ENCODE data around the gene NPHP1. TPM values are rescaled to one million over a fixed set of nuclear protein-coding genes. Genes with fewer than 3 reads are reported as not detected.
A peak's percentile ranks its signal among the peaks of the same experiment; 100 is the strongest.
"Not testable (repeated sequence)": the region's sequence is repeated elsewhere in the genome, so short reads cannot be mapped to it uniquely, and the experiment has no call there.

The NPHP1 gene
- total RNA-seq, 2 experiments from 2014 or later: 1.3 to 1.4 TPM

DNA sequence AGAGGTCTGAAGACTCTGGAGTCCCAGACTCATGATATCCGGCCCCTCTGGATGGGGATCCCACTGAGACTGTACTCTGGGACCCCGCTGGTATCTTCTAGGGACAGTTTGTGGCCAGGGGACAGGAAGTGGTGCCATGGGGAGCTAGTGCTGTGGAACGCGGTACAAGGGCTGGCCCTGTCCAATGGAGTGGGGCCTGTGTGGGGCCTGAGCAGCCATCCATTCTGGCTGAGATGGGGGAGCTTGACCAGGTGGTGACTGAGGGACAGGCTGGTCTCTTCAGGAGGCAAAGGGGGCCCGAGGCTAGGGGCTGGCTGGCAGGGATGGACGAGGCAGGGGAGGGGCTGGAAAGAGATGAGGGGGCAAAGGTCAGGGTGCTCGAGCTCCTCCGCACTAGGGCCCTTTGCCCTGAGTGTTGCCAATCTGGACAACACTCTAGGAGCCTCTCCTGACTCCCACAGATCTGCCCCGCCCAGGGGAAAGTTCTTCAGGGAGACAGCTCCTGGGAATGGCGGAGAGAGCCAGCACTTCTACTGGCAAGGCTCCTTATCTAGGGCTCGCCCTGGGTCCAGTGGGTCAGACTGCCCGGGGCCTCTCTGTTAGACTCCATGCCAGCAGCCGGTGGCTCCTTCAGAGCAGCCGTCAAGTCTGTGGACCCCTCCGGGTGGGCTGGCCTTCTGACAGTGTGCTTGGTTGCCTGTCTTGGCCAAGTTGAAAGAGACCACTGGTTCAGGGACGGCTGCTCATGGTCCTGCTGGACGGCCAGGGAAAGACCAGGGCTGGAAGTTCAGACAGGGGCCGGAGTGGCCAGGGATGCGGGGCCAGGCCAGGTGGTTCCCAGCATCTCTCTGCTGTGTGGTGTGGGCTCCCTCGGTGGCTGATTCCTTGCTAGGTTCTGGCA, 101.5 kb downstream of the NPHP1 start:
- CTCF ChIA-PET: no interaction called here
- TF ChIP-seq, protein P1, sequence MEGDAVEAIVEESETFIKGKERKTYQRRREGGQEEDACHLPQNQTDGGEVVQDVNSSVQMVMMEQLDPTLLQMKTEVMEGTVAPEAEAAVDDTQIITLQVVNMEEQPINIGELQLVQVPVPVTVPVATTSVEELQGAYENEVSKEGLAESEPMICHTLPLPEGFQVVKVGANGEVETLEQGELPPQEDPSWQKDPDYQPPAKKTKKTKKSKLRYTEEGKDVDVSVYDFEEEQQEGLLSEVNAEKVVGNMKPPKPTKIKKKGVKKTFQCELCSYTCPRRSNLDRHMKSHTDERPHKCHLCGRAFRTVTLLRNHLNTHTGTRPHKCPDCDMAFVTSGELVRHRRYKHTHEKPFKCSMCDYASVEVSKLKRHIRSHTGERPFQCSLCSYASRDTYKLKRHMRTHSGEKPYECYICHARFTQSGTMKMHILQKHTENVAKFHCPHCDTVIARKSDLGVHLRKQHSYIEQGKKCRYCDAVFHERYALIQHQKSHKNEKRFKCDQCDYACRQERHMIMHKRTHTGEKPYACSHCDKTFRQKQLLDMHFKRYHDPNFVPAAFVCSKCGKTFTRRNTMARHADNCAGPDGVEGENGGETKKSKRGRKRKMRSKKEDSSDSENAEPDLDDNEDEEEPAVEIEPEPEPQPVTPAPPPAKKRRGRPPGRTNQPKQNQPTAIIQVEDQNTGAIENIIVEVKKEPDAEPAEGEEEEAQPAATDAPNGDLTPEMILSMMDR (IDR thresholded peaks at IDR 0.05): no peak

DNA sequence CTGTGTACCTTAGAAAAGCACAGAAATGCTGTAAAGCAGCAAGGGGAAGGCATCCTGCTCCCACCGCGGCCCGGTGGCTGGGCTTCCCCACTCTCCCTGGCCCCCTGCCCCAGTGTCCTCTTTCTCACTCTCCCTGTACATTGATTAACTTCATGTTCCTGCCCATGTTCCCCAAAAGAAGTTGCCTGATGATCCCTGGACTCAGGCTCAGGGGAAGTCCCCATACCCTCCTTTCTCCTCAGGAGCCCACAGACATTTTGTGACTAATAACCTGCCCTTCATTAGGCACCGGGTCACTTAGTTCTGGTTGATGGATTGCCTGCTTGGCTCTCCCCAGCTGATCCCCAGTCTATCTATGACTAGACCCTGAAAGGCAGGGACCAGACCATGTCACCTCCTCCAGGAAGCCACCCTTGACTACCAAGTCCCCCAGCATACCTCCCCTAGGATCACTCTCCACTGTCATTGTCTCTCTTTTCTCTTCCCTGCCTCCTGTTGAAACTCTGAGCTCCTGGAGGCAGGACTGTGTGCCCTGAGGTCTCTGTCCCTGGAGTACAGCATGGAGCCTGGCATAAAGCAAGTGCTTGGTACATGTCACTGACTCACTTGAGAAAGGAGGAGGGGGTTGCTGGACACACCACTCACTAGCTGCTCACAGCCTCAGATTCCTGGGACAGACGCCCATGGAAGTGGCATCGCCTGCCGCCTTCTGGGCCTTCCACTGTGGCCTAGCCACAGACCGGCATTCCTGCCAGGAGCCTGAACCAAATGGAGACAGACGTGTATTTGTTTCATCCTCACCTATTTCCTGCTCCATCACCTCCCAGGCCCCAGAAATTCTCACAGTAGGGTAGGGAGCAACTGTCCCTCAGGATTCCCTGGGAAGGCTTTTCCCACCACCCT, 102.7 kb downstream of the NPHP1 start:
- H3K27ac Mint-ChIP-seq: no peak overlapping the region
- H3K36me3 Mint-ChIP-seq (ENCODE audit: low read depth): no peaks in the 10 kb centered on the region
- H3K9me3 Mint-ChIP-seq: no peaks in the 10 kb centered on the region
- no peak overlapping the region for H3K4me3 Mint-ChIP-seq
- CTCF ChIA-PET: no interaction called here
- peaks cover 18% of the 10 kb centered on the region for H3K27me3 Mint-ChIP-seq
- peaks cover 3% of the 10 kb centered on the region for H3K4me1 Mint-ChIP-seq (ENCODE audit: low read depth)
- TF ChIP-seq, protein P1 (IDR thresholded peaks at IDR 0.05): no peak
- DNase-seq (no peak), ATAC-seq (no peak)
- intact Hi-C loops (cut with micrococcal nuclease): no loop called here
- POLR2A ChIA-PET: no interaction called here

More for the DNA sequence above, 101.5 kb downstream of the NPHP1 start:
- no peaks in the 10 kb centered on the region for H3K36me3 Mint-ChIP-seq (ENCODE audit: low read depth)
- intact Hi-C loops (cut with micrococcal nuclease): no loop called here
- ATAC-seq (no peak), DNase-seq (no peak)
- POLR2A ChIA-PET: no interaction called here
- H3K27me3 Mint-ChIP-seq: peaks cover 29% of the 10 kb centered on the region
- H3K4me3 Mint-ChIP-seq: no peak overlapping the region
- no peak overlapping the region for H3K27ac Mint-ChIP-seq
- H3K9me3 Mint-ChIP-seq: no peaks in the 10 kb centered on the region
- peaks cover 3% of the 10 kb centered on the region for H3K4me1 Mint-ChIP-seq (ENCODE audit: low read depth)

DNA sequence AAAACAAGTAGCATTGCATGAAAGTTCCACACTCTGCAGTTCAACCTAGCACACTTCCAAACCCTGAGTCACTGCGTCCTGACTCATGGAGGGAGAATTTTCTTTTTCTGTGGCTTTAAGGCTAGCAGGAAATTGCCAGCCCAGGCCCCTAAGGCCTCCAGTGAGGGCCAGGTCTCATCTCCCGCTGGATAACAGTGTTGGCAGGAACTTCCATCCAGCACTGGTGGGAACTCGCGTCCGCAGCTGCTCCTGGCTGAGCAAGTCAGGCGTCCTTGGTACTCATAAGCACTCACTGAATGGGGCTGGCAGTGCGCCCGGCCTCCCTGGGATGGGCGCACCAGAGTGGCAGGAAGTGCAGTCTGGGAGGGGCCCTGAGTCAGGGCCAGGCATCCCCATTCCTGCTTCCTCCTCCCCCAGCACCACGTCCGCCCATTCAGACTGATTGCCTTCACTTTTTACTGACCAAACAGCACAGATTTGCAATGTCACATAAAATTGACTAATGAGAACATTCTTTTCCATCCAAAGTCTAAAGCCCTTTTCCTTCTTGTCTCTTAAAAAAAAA, 103.5 kb downstream of the NPHP1 start:
- TF ChIP-seq, protein P1 (IDR thresholded peaks at IDR 0.05): no peak
- CTCF ChIA-PET: no interaction called here
- H3K4me1 Mint-ChIP-seq (ENCODE audit: low read depth): peaks cover 3% of the 10 kb centered on the region
- no peak overlapping the region for H3K27ac Mint-ChIP-seq
- no peak overlapping the region for H3K4me3 Mint-ChIP-seq
- H3K9me3 Mint-ChIP-seq: no peaks in the 10 kb centered on the region
- ATAC-seq: no peak
- no peaks in the 10 kb centered on the region for H3K36me3 Mint-ChIP-seq (ENCODE audit: low read depth)
- H3K27me3 Mint-ChIP-seq: peaks cover 15% of the 10 kb centered on the region
- intact Hi-C loops (cut with micrococcal nuclease): no loop called here
- peak; percentile 10 for DNase-seq
- POLR2A ChIA-PET: no interaction called here

DNA sequence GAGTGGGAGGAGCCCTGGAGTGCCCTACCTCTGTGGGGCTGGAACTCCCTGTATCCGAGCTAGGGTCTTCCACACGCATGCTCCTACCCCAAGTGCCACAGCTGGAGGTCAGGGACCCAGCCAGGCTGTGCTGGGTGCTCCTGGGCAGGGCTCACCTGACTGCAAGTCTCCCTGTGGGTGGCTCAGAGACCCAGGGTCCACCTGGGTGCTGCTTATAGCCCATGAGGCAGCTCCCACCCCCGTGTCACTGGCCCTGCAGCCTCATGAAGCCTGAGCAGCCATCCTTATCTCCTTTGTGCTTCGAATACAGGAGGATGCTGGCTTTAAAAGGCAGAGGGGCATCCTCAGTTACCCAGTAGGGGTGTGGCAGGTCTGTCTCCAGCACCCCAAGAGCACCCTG, 103.9 kb downstream of the NPHP1 start:
- DNase-seq; H3K4me1 Mint-ChIP-seq (ENCODE audit: low read depth); H3K27ac Mint-ChIP-seq; CTCF ChIA-PET; POLR2A ChIA-PET; ATAC-seq; H3K36me3 Mint-ChIP-seq (ENCODE audit: low read depth); H3K4me3 Mint-ChIP-seq; H3K9me3 Mint-ChIP-seq; intact Hi-C loops (cut with micrococcal nuclease): not testable (repeated sequence)
- peaks cover 13% of the 10 kb centered on the region for H3K27me3 Mint-ChIP-seq

DNA sequence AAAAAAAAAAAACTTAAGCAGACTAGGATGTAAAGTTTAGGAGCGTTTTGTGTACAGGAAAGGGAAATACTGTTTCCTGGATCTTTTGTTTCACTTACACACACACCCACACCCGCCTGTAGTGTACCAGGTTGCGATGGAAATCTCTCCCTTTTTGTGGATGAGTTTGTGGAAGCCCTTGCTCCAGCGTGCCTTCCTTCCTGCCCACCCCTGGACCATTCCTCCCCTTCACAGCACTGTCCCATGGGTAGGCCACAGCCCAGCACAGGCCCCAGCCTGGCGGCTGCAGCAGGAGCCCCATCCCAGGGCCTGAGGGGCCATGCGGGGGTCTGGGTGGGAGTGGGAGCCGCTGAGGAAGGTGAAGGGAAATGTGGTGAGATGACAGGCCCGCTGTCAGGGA, 104.3 kb downstream of the NPHP1 start:
- ATAC-seq: no peak
- Mint-ChIP-seq H3K36me3 (ENCODE audit: low read depth) (no peaks in the 10 kb centered on the region), H3K9me3 (no peaks in the 10 kb centered on the region), H3K27ac (no peak overlapping the region), H3K27me3 (peaks cover 11% of the 10 kb centered on the region), H3K4me3 (no peak overlapping the region), H3K4me1 (ENCODE audit: low read depth) (peaks cover 3% of the 10 kb centered on the region)
- TF ChIP-seq, protein P1 (IDR thresholded peaks at IDR 0.05): no peak
- intact Hi-C loops (cut with micrococcal nuclease): no loop called here
- ChIA-PET CTCF (no interaction called here), POLR2A (no interaction called here)
- DNase-seq: no peak

All from activated CD8-positive, alpha-beta T cell treated with anti-CD3 and anti-CD28 coated beads for 36 hours (primary cell).